ENCODE measurements around the gene PPP5C. TPM values are rescaled to one million over a fixed set of nuclear protein-coding genes. Genes with fewer than 3 reads are reported as not detected.

PPP5C gene
- total RNA-seq, 1 donor from 2014 or later, result 114 TPM

- Mint-ChIP-seq H3K4me3 (no peak overlapping the region), H3K27ac (ENCODE audit: unreplicated experiment) (no peak overlapping the region), H3K4me1 (peaks cover 12% of the 10 kb centered on the region), H3K27me3 (ENCODE audit: low read depth) (no peaks in the 10 kb centered on the region), H3K9me3 (no peaks in the 10 kb centered on the region), H3K36me3 (ENCODE audit: low read depth) (peaks cover 26% of the 10 kb centered on the region)
- TF ChIP-seq CTCF (conservative IDR thresholded peaks at IDR 0.05), result no peak
- no peak for DNase-seq (ENCODE audit: low read depth, low spot score)
Measured at GRCh38 chr19:46378268-46378667, 31.4 kb downstream of the PPP5C start.

- no peak for DNase-seq (ENCODE audit: low read depth, low spot score)
- peak overlapping the region; percentile 73 for H3K27ac Mint-ChIP-seq (ENCODE audit: unreplicated experiment)
- peaks cover 28% of the 10 kb centered on the region for H3K36me3 Mint-ChIP-seq (ENCODE audit: low read depth)
- no peaks in the 10 kb centered on the region for H3K9me3 Mint-ChIP-seq
- H3K4me1 Mint-ChIP-seq, result peaks cover 7% of the 10 kb centered on the region
- no peak overlapping the region for H3K4me3 Mint-ChIP-seq
- H3K27me3 Mint-ChIP-seq (ENCODE audit: low read depth), result no peaks in the 10 kb centered on the region
- TF ChIP-seq CTCF (conservative IDR thresholded peaks at IDR 0.05), result no peak
Measured at GRCh38 chr19:46380690-46381089, 33.8 kb downstream of the PPP5C start.

- Mint-ChIP-seq H3K27me3 (ENCODE audit: low read depth) (no peaks in the 10 kb centered on the region), H3K4me1 (peaks cover 7% of the 10 kb centered on the region), H3K4me3 (no peak overlapping the region), H3K9me3 (no peaks in the 10 kb centered on the region), H3K27ac (ENCODE audit: unreplicated experiment) (no peak overlapping the region), H3K36me3 (ENCODE audit: low read depth) (peaks cover 28% of the 10 kb centered on the region)
- no peak for TF ChIP-seq CTCF (conservative IDR thresholded peaks at IDR 0.05)
- no peak for DNase-seq (ENCODE audit: low read depth, low spot score)
Measured at GRCh38 chr19:46381346-46381745, 34.5 kb downstream of the PPP5C start.

- H3K27me3 Mint-ChIP-seq (ENCODE audit: low read depth), result no peaks in the 10 kb centered on the region
- no peak overlapping the region for H3K27ac Mint-ChIP-seq (ENCODE audit: unreplicated experiment)
- no peak overlapping the region for H3K4me3 Mint-ChIP-seq
- peaks cover 26% of the 10 kb centered on the region for H3K36me3 Mint-ChIP-seq (ENCODE audit: low read depth)
- peaks cover 7% of the 10 kb centered on the region for H3K4me1 Mint-ChIP-seq
- TF ChIP-seq CTCF (conservative IDR thresholded peaks at IDR 0.05), result no peak
- no peaks in the 10 kb centered on the region for H3K9me3 Mint-ChIP-seq
- DNase-seq (ENCODE audit: low read depth, low spot score), result no peak
Measured at GRCh38 chr19:46381756-46382345, 35.0 kb downstream of the PPP5C start.

GRCh38 chr19:46383171-46383815 is 36.4 kb downstream of the PPP5C start:
- Mint-ChIP-seq H3K36me3 (ENCODE audit: low read depth) (peaks cover 33% of the 10 kb centered on the region), H3K4me3 (no peak overlapping the region), H3K4me1 (peaks cover 7% of the 10 kb centered on the region), H3K9me3 (no peaks in the 10 kb centered on the region), H3K27me3 (ENCODE audit: low read depth) (no peaks in the 10 kb centered on the region), H3K27ac (ENCODE audit: unreplicated experiment) (no peak overlapping the region)
- DNase-seq (ENCODE audit: low read depth, low spot score), result no peak
- no peak for TF ChIP-seq CTCF (conservative IDR thresholded peaks at IDR 0.05)

All from neural crest cell (in vitro differentiated cells).